HCEC 1CT (cell line): ENCODE results near the gene HOXD11.
A peak's percentile ranks its signal among the peaks of the same experiment; 100 is the strongest.

ENCODE experiments used
- DNase-seq: peaks from one replicate; pipeline ENCODE4 v3.0.0-alpha.2; 2017

The HOXD11 gene

GRCh38 chr2:176094349-176094748 is 12.7 kb upstream of the HOXD11 start:
- DNase-seq: no peak

DNA sequence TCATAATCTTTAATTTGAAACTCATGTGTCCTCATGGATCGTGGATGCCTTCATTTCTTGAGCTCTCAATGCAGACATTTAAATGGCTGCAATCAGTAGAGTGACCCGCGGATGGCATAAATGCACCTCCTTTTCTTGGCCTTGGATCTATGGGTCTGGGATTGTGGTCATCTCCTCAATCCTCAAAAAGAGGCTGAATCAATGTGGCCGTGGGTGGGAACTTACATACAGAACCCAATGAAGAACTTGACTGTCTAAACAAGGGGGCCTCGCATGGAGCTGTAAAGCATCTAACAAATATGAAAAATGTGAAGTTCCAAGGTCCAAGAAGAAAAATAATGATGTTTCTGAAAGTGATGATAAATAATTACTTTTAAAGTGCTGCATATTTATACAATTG is 11.7 kb upstream of the HOXD11 start:
- DNase-seq: no peak

DNA sequence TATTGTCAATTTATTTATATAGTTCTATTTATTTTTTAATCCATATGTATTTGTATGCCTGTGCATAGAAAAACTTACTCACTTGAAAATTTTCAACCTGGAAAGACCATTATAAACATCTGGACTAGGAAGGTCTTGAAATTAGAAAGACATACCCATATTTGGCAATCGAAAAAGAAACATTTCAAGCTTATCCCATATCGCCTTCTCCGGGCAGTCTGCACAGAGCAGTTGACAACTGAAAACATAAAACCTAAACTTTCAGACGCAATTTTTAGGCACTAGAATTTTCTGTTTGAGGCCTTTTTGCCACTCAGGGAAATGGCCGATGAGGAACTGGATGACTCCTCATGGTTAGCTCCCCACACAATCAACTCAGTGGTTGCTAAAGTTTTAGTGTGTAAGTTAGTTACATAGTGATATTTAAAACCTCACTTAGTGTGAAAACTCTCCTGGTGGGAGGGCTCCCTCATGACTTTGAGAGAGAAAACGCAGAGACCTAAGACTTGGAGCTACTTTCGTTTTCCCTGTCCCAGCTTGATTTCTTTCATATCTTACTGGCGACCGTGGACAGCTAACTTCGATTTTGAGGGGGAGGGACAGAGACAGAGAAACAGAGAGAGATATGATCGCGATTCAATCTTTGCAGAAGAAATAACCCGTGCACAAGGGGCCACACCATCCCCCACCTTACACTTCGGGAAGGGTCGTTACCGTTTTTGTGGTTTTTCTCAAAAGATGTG is 10.7 kb upstream of the HOXD11 start:
- DNase-seq: peak; percentile 28

- DNase-seq: peak; percentile 83
Observed at GRCh38 chr2:176096986-176097819, 9.9 kb upstream of the HOXD11 start.

GRCh38 chr2:176097820-176098365 is 9.2 kb upstream of the HOXD11 start:
- no peak for DNase-seq

DNA sequence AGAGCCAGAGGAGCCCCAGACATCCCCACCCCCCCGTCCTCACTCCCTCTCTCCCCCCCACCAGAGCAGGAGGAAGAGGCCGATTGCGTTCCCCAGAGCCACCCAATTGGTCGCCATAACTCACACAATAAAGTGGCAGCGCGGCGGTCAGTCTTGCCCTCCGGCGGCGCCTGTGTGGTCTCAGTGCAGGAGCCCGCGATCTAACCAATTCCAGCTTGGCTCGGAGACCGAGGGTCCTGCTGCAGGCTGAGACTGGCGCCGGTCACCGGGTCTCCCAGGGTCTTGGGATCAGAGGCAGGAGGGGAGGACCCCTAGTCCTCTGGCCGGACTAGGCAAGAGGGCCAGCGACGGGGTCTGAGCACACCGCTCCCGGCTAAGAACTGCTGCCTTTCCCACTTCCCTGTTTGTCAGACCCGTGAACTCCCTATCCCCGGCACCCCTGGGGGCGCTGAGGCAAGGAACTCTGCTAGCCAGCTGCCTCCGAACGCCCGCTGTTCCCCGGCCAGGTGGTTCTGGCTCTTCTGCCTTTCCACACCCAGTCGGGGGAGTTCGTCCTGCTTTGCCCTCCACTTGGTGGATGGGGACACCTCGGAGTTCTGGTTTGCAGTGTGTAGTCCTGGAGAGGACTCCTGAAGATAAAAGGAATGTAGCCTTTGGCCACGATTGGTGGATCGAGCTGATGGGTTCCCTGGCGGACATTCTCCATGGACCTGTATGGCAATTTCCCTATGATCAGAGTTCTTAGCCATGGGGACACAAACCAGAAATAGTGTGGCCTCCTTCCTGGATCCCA is 8.5 kb upstream of the HOXD11 start:
- DNase-seq: no peak

DNA sequence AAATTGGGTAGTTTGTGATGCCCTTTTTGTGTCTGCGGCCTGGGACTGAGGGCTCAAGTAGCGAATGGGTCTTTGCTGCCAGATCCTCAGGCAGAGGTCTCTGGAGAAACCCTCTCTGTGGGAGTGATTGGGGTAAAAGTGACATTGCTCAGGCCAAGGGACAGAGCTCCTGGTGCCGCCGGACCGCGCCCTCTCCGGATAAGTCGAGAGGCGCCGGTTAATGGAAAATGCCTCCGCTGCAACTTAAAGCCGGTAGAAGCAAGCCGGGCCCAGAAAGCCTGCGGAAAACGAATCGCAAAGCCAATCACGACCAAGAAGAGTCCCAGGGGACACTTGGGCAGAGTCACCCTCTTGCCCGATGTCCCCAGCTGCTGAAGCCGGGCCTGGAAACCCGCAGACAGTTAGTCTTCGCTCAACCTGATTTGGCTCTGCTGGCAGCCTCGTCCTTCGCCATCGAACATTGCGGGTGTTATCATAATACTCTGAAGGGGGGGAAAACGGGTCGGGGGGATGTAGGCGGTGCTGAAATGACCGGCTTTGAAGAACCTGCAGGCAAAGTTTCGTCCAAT is 7.8 kb upstream of the HOXD11 start:
- DNase-seq: no peak

- no peak for DNase-seq
Observed at GRCh38 chr2:176099728-176100546, 7.1 kb upstream of the HOXD11 start, which contains the start of gene HOXD12. TSS of gene HOXD12 (plus strand) at chr2:176099795. CDS start at chr2:176099802, 7 bp downstream.

DNA sequence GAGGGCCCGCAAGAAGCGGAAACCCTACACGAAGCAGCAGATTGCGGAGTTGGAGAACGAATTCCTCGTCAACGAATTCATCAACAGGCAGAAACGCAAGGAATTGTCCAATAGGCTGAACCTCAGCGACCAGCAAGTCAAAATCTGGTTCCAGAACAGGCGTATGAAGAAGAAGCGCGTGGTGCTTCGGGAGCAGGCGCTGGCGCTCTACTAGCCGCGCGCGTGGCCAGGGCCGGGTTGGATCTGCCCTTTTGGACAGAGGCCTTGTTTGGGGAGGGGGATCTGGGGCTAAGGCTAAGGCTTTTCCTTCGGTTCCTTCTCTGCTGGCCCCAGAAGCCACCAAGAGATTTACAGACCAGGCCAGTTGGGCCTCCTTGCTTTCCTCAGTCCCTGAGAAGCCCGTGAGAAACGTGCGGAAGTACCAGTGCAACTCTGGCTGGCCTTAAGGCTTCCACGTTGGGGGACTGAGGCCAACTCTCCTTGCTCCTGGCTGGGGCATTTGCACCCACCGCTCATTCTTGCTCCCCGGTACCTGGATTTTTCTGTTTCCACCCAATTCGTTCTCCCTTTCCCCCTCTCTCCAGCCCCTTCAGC is 6.4 kb upstream of the HOXD11 start:
- DNase-seq: no peak

DNA sequence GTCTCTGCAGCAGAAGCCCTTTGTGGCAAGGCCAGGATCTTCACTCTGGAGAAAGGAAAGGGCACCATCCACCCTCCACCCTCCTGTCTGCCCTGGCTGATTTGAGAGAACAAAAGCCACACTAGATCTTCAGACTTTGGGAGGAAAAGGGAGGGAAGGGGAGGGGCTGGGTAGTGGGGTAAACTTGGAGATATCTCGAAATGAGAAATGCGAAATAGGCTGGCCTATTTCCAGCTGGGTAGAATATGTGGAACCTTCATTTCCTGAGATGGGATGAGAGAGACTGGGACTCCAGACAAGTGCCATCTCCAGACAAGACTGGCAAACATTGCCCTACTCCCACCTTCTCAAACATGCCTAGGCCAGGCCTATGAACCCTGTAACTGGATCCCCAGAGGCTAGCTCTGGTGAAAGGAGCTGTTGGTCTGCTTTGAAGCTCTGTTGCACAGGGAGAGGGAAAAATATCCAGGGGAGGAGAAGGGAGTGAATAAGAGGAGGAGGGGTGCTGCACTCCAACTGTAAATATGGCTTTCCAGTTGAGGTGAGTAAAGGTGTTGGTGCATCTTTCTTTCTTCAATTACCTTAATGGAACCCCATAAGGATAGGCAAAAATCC is 5.8 kb upstream of the HOXD11 start:
- no peak for DNase-seq

DNA sequence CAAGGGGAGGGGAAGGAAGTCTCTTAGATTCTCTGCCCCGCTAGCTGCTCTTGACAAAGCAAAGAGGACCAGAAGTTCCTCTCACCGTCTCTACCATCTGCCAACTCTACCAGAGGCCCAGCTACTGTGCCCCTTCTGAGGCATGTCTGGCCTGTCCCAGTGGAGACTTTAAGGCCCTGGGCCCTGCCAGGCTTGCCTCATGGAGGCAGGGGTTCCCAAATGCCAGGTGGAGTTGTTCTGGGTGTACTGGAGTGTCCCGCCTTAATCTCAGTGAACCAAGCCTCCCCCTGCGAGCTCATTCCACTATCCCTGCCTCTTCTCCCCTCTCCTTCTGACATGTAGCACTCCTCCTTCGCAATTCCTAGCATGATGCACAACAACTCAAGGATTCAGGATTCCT is 5.2 kb upstream of the HOXD11 start:
- DNase-seq: no peak

GRCh38 chr2:176102309-176102866 is 4.7 kb upstream of the HOXD11 start:
- DNase-seq: no peak

- DNase-seq: no peak
Observed at GRCh38 chr2:176103194-176103593, 3.9 kb upstream of the HOXD11 start.

- no peak for DNase-seq
Observed at GRCh38 chr2:176103742-176104315, 3.3 kb upstream of the HOXD11 start.

DNA sequence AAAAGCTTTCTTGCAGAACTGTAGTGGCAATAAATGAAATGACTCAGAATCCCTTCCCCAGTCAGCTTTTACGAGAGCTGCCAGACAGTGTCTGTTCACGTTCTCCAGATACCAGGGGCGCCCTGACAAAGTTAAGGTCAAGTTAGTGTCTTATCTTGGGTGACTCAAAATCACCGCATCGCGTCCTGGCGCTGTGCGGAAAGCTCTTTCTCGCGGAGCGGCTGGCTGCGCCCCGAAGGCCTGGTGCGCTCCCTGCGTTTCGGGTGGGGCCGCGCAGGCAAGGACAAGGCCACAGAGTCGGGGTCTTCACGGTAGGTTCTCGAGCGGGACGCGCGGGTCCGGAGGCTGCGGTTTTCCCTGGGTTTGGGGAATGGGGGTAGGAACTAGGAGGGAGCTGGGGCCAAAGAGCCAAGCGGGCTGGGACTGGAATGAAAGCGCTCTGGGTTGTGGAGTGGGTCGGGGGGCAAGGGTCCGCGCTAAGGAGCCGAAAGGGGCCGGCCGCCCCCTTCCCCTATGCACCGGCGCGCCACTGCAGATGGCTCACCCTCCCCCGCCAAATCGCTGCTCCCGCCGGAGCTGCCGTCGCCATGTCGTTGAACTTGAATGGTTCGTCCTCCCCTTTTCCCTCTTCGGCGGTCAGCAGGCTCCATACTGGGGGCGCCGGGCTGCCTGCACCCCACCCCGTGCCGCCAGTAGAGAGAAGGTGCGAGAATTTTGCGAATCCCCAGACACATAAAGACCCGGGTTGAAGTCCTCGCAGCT is 2.6 kb upstream of the HOXD11 start:
- peak; percentile 30 for DNase-seq

- DNase-seq: no peak
Observed at GRCh38 chr2:176105078-176105729, 1.9 kb upstream of the HOXD11 start.

- DNase-seq: no peak
Observed at GRCh38 chr2:176105730-176106580, 1.1 kb upstream of the HOXD11 start.

- DNase-seq: no peak
Observed at GRCh38 chr2:176107731-176108181, 676 bp downstream of the HOXD11 start.
